ENCODE data around the gene CCDC169. TPM values are rescaled to one million over a fixed set of nuclear protein-coding genes. Genes with fewer than 3 reads are reported as not detected.
"Not testable (repeated sequence)": the region's sequence is repeated elsewhere in the genome, so short reads cannot be mapped to it uniquely, and the experiment has no call there.

CCDC169 gene
- total RNA-seq, 3 donors from 2014 or later (not counting 1 experiment from before 2014, with no cell fraction given): not detected

GRCh38 chr13:36331280-36331679 lies 33.7 kb upstream of the CCDC169 start:
- no peak for TF ChIP-seq CTCF (IDR thresholded peaks at IDR 0.05)
- no peak overlapping the region for H3K27ac Mint-ChIP-seq
- peaks cover 22% of the 10 kb centered on the region for H3K36me3 ChIP-seq (ENCODE audit: control insufficient read depth, insufficient read depth, low read length)

GRCh38 chr13:36329361-36329760 lies 31.7 kb upstream of the CCDC169 start:
- Histone ChIP-seq H3K36me3 (ENCODE audit: control insufficient read depth, insufficient read depth, low read length) (peaks cover 30% of the 10 kb centered on the region), H3K27me3 (ENCODE audit: control insufficient read depth, insufficient read depth, low read length) (no peaks in the 10 kb centered on the region), H3K27ac (ENCODE audit: low read length) (no peak overlapping the region), H3K4me1 (ENCODE audit: control insufficient read depth, insufficient read depth, low read length) (no peaks in the 10 kb centered on the region), H3K4me3 (ENCODE audit: low read length) (no peak overlapping the region), H3K9me3 (ENCODE audit: control insufficient read depth, insufficient read depth, low read length) (no peaks in the 10 kb centered on the region)
- ATAC-seq: no peak
- no peak overlapping the region for H3K4me3 Mint-ChIP-seq
- H3K27ac Mint-ChIP-seq: no peak overlapping the region
- WGBS (ENCODE audit: insufficient coverage): 76% methylated on average over 3 of the region's 4 CpGs
- H3K4me1 Mint-ChIP-seq: peaks cover 22 to 28% of the 10 kb centered on the region in 2 donors
- intact Hi-C loops (cut with micrococcal nuclease): no loop called here
- no peaks in the 10 kb centered on the region for H3K9me3 Mint-ChIP-seq
- TF ChIP-seq CTCF (IDR thresholded peaks at IDR 0.05): no peak
- no peak for DNase-seq
- peaks cover 23% of the 10 kb centered on the region for H3K36me3 Mint-ChIP-seq
- H3K27me3 Mint-ChIP-seq (ENCODE audit: low read depth in 2 of 2): no peaks in the 10 kb centered on the region

More at GRCh38 chr13:36331280-36331679, 33.7 kb upstream of the CCDC169 start:
- Histone ChIP-seq H3K9me3 (ENCODE audit: control insufficient read depth, insufficient read depth, low read length) (no peaks in the 10 kb centered on the region), H3K4me3 (ENCODE audit: low read length) (no peak overlapping the region), H3K27ac (ENCODE audit: low read length) (no peak overlapping the region), H3K4me1 (ENCODE audit: control insufficient read depth, insufficient read depth, low read length) (no peaks in the 10 kb centered on the region), H3K27me3 (ENCODE audit: control insufficient read depth, insufficient read depth, low read length) (no peaks in the 10 kb centered on the region)
- ATAC-seq (no peak), DNase-seq (no peak)
- Mint-ChIP-seq H3K4me1 (peaks cover 18 to 28% of the 10 kb centered on the region in 2 donors), H3K9me3 (no peaks in the 10 kb centered on the region), H3K4me3 (no peak overlapping the region), H3K27me3 (ENCODE audit: low read depth in 2 of 2) (no peaks in the 10 kb centered on the region), H3K36me3 (peaks cover 18% of the 10 kb centered on the region)
- intact Hi-C loops (cut with micrococcal nuclease): no loop called here
- 92% methylated on average over 3 of the region's 4 CpGs for WGBS (ENCODE audit: insufficient coverage)

- H3K9me3 Mint-ChIP-seq: no peaks in the 10 kb centered on the region
- H3K4me3 ChIP-seq (ENCODE audit: low read length): no peak overlapping the region
- no peak for TF ChIP-seq CTCF (IDR thresholded peaks at IDR 0.05)
- H3K27ac ChIP-seq (ENCODE audit: low read length): no peak overlapping the region
- H3K27ac Mint-ChIP-seq: peak overlapping the region in 1 of 2 donors; percentile 8
- intact Hi-C loops (cut with micrococcal nuclease): no loop called here
- WGBS (ENCODE audit: insufficient coverage): 84% methylated on average over 2 of the region's 2 CpGs
- H3K9me3 ChIP-seq (ENCODE audit: control insufficient read depth, insufficient read depth, low read length): no peaks in the 10 kb centered on the region
- H3K36me3 Mint-ChIP-seq: peaks cover 25% of the 10 kb centered on the region
- H3K36me3 ChIP-seq (ENCODE audit: control insufficient read depth, insufficient read depth, low read length): peaks cover 30% of the 10 kb centered on the region
- no peaks in the 10 kb centered on the region for H3K4me1 ChIP-seq (ENCODE audit: control insufficient read depth, insufficient read depth, low read length)
- H3K27me3 Mint-ChIP-seq (ENCODE audit: low read depth in 2 of 2): no peaks in the 10 kb centered on the region
- ATAC-seq (no peak), DNase-seq (no peak)
- no peaks in the 10 kb centered on the region for H3K27me3 ChIP-seq (ENCODE audit: control insufficient read depth, insufficient read depth, low read length)
- H3K4me1 Mint-ChIP-seq: peaks cover 18 to 24% of the 10 kb centered on the region in 2 donors
- H3K4me3 Mint-ChIP-seq: no peak overlapping the region
Measured at GRCh38 chr13:36328821-36329220, 31.2 kb upstream of the CCDC169 start.

GRCh38 chr13:36325912-36326311 lies 28.3 kb upstream of the CCDC169 start:
- Mint-ChIP-seq H3K27me3 (ENCODE audit: low read depth in 2 of 2) (no peaks in the 10 kb centered on the region), H3K4me3 (no peak overlapping the region), H3K4me1 (peaks cover 22 to 25% of the 10 kb centered on the region in 2 donors), H3K36me3 (peaks cover 36% of the 10 kb centered on the region), H3K9me3 (no peaks in the 10 kb centered on the region), H3K27ac (peak overlapping the region; percentile 18 to 44)
- no peak overlapping the region for H3K4me3 ChIP-seq (ENCODE audit: low read length)
- no peak for TF ChIP-seq CTCF (IDR thresholded peaks at IDR 0.05)
- no peak overlapping the region for H3K27ac ChIP-seq (ENCODE audit: low read length)
- H3K4me1 ChIP-seq (ENCODE audit: control insufficient read depth, insufficient read depth, low read length): no peaks in the 10 kb centered on the region
- ATAC-seq (peak in 1 of 3 donors; percentile 41), DNase-seq (no peak)
- no peaks in the 10 kb centered on the region for H3K9me3 ChIP-seq (ENCODE audit: control insufficient read depth, insufficient read depth, low read length)
- intact Hi-C loops (cut with micrococcal nuclease): no loop called here
- H3K27me3 ChIP-seq (ENCODE audit: control insufficient read depth, insufficient read depth, low read length): no peaks in the 10 kb centered on the region
- H3K36me3 ChIP-seq (ENCODE audit: control insufficient read depth, insufficient read depth, low read length): peaks cover 30% of the 10 kb centered on the region
- WGBS (ENCODE audit: insufficient coverage): no CpG with 5 or more reads among the region's 1 CpG

DNA sequence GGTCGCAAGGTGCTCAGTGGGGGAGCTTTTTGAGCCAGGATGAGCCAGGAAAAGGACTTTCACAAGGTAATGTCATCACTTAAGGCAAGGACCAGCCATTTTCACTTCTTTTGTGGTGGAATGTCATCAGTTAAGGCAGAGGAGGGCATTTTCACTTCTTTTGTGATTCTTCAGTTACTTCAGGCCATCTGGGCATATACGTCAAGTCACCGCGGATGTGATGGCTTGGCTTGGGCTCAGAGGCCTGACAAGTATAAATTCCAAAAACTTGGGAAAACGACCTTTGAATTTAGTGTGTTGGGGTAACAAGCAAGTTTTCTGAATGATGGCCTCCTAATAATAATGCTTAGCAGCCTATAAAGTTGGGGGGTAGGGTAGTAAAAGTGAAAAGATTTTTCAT lies 27.3 kb upstream of the CCDC169 start:
- intact Hi-C loops (cut with micrococcal nuclease); H3K9me3 ChIP-seq (ENCODE audit: control insufficient read depth, insufficient read depth, low read length); ATAC-seq; H3K4me3 Mint-ChIP-seq; H3K9me3 Mint-ChIP-seq; DNase-seq; H3K27me3 Mint-ChIP-seq (ENCODE audit: low read depth in 2 of 2); H3K4me1 ChIP-seq (ENCODE audit: control insufficient read depth, insufficient read depth, low read length); H3K4me3 ChIP-seq (ENCODE audit: low read length); H3K27ac Mint-ChIP-seq; H3K27me3 ChIP-seq (ENCODE audit: control insufficient read depth, insufficient read depth, low read length); H3K27ac ChIP-seq (ENCODE audit: low read length): not testable (repeated sequence)
- WGBS (ENCODE audit: insufficient coverage): 89% methylated on average over 5 of the region's 5 CpGs
- Mint-ChIP-seq H3K4me1 (peaks cover 28 to 36% of the 10 kb centered on the region in 2 donors), H3K36me3 (peaks cover 27% of the 10 kb centered on the region)
- H3K36me3 ChIP-seq (ENCODE audit: control insufficient read depth, insufficient read depth, low read length): peaks cover 27% of the 10 kb centered on the region
